GM10847 (cell line): ENCODE measurements around the gene CEP164.

Experiments
- POLR2A ChIP-seq: IDR thresholded peaks from 2 replicates; pipeline ENCODE4 v1.6.1; 2011; ENCODE audit not compliant: insufficient read length; ENCODE audit errors: extremely low read depth

Gene CEP164

GRCh38 chr11:117299351-117300282 is 28.0 kb upstream of the CEP164 start:
- TF ChIP-seq POLR2A = no peak

GRCh38 chr11:117300283-117300663 is 27.4 kb upstream of the CEP164 start:
- no peak for TF ChIP-seq POLR2A

GRCh38 chr11:117300773-117301172 is 26.9 kb upstream of the CEP164 start:
- no peak for TF ChIP-seq POLR2A

GRCh38 chr11:117302228-117302627 is 25.4 kb upstream of the CEP164 start:
- TF ChIP-seq POLR2A = no peak

GRCh38 chr11:117303101-117303500 is 24.6 kb upstream of the CEP164 start:
- no peak for TF ChIP-seq POLR2A

GRCh38 chr11:117303646-117304315 is 23.9 kb upstream of the CEP164 start:
- TF ChIP-seq POLR2A = no peak

- TF ChIP-seq POLR2A = no peak
Observed at GRCh38 chr11:117305145-117305544, 22.5 kb upstream of the CEP164 start.

GRCh38 chr11:117309310-117309709 is 18.3 kb upstream of the CEP164 start:
- no peak for TF ChIP-seq POLR2A

GRCh38 chr11:117313091-117313490 is 14.6 kb upstream of the CEP164 start:
- TF ChIP-seq POLR2A = no peak

- no peak for TF ChIP-seq POLR2A
Observed at GRCh38 chr11:117313828-117314768, 13.6 kb upstream of the CEP164 start.

GRCh38 chr11:117314840-117315239 is 12.8 kb upstream of the CEP164 start:
- TF ChIP-seq POLR2A = no peak

- TF ChIP-seq POLR2A = no peak
Observed at GRCh38 chr11:117315285-117316196, 12.1 kb upstream of the CEP164 start.

GRCh38 chr11:117316197-117316961 is 11.3 kb upstream of the CEP164 start, which contains the start of gene BACE1:
Gene BACE1, minus strand, starts transcription at chr11:117316256. Its CDS starts 461 bp downstream, at chr11:117315795.
- TF ChIP-seq POLR2A = no peak

- TF ChIP-seq POLR2A = no peak
Observed at GRCh38 chr11:117318738-117319137, 8.9 kb upstream of the CEP164 start.
